A673 (cell line): ENCODE results near the gene RPTOR. TPM values are rescaled to one million over a fixed set of nuclear protein-coding genes. Genes with fewer than 3 reads are reported as not detected.

Experiments used
- BruUV-seq: library from RNA; stranded (reverse); fragments of 400-500 nt; replicated peaks from 2 replicates; lab custom pipeline; 2021; lab: Mats Ljungman, UMichigan
- CTCF ChIA-PET: fragments of 300-600 bp; sonication (Branson Sonifier 250); formaldehyde crosslinking; loops from one replicate; lab custom pipeline; 2022; ENCODE audit warnings: antibody characterized with exemption; lab: Charles Lee
- POLR2A ChIA-PET: fragments of 300-600 bp; sonication (Branson Sonifier 250); formaldehyde crosslinking; loops from one replicate; lab custom pipeline; 2022; ENCODE audit warnings: antibody characterized with exemption; ENCODE audit not compliant: low non-redundant PET; lab: Charles Lee
- DNase-seq: peaks from one replicate; pipeline ENCODE4 v3.0.0-alpha.2; 2015; ENCODE audit warnings: low spot score
- H3K27ac ChIP-seq: fragments of 200-600 bp; sonication (generic); 2 replicates; pipeline ENCODE4 v1.5.1; 2016; ENCODE audit warnings: mixed run types, low read depth, mild to moderate bottlenecking, mixed read lengths, antibody characterized with exemption, low read length; ENCODE audit not compliant: poor library complexity, severe bottlenecking
- H3K27me3 ChIP-seq: fragments of 200-600 bp; sonication (generic); replicated peaks from 2 replicates; pipeline ENCODE4 v1.6.1; 2017; ENCODE audit warnings: mixed run types, low read depth, mild to moderate bottlenecking, mixed read lengths, antibody characterized with exemption, low read length; ENCODE audit not compliant: insufficient read depth, poor library complexity
- H3K36me3 ChIP-seq: fragments of 200-600 bp; sonication (generic); 2 replicates; pipeline ENCODE4 v1.6.1; 2016; ENCODE audit warnings: mixed run types, mild to moderate bottlenecking, mixed read lengths, antibody characterized with exemption, low read length; ENCODE audit not compliant: insufficient read depth, poor library complexity, severe bottlenecking
- H3K4me1 ChIP-seq: fragments of 200-600 bp; sonication (generic); 2 replicates; pipeline ENCODE4 v1.6.1; 2017; ENCODE audit warnings: mixed run types, mild to moderate bottlenecking, mixed read lengths, antibody characterized with exemption, low read length; ENCODE audit not compliant: insufficient read depth, poor library complexity, severe bottlenecking
- H3K4me3 ChIP-seq: fragments of 200-600 bp; sonication (generic); 2 replicates; pipeline ENCODE4 v1.5.1; 2016; ENCODE audit warnings: low read depth, mixed run types, mild to moderate bottlenecking, mixed read lengths, low read length; ENCODE audit not compliant: poor library complexity, severe bottlenecking
- H3K9me3 ChIP-seq: fragments of 200-600 bp; sonication (generic); 2 replicates; pipeline ENCODE4 v1.6.1; 2016; ENCODE audit warnings: mixed run types, low read depth, mild to moderate bottlenecking, mixed read lengths, antibody characterized with exemption, low read length; ENCODE audit not compliant: poor library complexity, severe bottlenecking
- EZH2 ChIP-seq: fragments of 200-600 bp; sonication (generic); IDR thresholded peaks from 2 replicates; pipeline ENCODE4 v1.6.1; 2017; ENCODE audit warnings: borderline replicate concordance, low read depth, mild to moderate bottlenecking, mixed read lengths, antibody characterized with exemption, low read length; ENCODE audit not compliant: poor library complexity, severe bottlenecking
- intact Hi-C: fragments of 100-400 bp; cut with micrococcal nuclease; formaldehyde crosslinking; loops from one replicate; pipeline ENCODE4 v1.10.0; 2022; ENCODE audit not compliant: unreplicated experiment
- total RNA-seq: library from RNA; stranded (reverse); gene quantifications from 2 replicates; pipeline ENCODE4 v1.2.3, GENCODE V29; 2021
- TF ChIP-seq, protein P1 (sequence below): fragments of 300-800, 200-600 bp; sonication (generic); conservative IDR thresholded peaks from 2 replicates; pipeline ENCODE4 v1.5.1; 2017; ENCODE audit warnings: low read depth, mild to moderate bottlenecking, antibody characterized with exemption, low read length, moderate library complexity, mixed read lengths

The RPTOR gene
- total RNA-seq, 1 experiment from 2014 or later = 55.2 TPM

DNA sequence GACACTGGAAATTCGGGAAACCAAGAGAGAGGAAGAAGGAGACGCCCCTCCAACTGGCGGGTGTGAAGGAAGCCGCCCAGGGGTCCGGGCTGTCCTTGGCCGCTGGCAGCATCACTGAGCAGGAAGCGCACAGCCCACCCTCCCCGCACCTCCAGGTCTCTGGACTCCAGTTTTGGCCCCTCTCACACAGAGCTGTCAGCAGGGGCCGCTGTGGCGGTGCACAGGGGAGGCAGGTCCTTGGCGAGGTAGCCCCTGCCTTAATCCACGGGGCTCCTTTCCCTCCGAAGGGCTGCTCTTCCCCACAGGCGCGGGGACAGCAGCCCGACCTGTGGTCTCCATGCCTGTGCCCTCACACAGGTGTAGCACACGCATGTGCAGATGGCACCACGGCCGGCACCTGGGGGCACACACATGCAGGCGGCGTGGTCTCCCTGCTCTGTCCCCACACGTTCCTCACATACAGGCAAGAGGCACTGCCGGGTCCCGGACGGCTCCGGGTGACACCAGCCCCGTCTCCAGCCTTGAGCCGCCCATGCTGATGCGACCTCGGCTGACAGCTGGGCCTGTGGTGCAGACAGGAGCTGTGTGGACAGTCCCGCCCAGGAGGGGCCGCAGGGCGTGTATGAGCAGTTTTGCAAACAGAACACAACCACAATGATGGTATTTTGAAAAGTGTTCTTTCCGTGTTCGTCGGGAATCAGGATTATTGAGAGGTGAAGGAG is 420.4 kb downstream of the RPTOR start:
- Histone ChIP-seq H3K9me3 (no peaks in the 10 kb centered on the region), H3K4me1 (peaks cover 9% of the 10 kb centered on the region), H3K4me3 (no peak overlapping the region), H3K27me3 (no peaks in the 10 kb centered on the region), H3K36me3 (no peaks in the 10 kb centered on the region), H3K27ac (no peak overlapping the region)
- ChIA-PET POLR2A (no interaction called here), CTCF (no interaction called here)
- TF ChIP-seq EZH2 = no peak
- TF ChIP-seq, protein P1, sequence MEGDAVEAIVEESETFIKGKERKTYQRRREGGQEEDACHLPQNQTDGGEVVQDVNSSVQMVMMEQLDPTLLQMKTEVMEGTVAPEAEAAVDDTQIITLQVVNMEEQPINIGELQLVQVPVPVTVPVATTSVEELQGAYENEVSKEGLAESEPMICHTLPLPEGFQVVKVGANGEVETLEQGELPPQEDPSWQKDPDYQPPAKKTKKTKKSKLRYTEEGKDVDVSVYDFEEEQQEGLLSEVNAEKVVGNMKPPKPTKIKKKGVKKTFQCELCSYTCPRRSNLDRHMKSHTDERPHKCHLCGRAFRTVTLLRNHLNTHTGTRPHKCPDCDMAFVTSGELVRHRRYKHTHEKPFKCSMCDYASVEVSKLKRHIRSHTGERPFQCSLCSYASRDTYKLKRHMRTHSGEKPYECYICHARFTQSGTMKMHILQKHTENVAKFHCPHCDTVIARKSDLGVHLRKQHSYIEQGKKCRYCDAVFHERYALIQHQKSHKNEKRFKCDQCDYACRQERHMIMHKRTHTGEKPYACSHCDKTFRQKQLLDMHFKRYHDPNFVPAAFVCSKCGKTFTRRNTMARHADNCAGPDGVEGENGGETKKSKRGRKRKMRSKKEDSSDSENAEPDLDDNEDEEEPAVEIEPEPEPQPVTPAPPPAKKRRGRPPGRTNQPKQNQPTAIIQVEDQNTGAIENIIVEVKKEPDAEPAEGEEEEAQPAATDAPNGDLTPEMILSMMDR = peak; percentile 23; the same call in 1 of the 2 replicates
- intact Hi-C loops = no loop called here
- TSS peak; percentile 22 for BruUV-seq
- no peak for DNase-seq

DNA sequence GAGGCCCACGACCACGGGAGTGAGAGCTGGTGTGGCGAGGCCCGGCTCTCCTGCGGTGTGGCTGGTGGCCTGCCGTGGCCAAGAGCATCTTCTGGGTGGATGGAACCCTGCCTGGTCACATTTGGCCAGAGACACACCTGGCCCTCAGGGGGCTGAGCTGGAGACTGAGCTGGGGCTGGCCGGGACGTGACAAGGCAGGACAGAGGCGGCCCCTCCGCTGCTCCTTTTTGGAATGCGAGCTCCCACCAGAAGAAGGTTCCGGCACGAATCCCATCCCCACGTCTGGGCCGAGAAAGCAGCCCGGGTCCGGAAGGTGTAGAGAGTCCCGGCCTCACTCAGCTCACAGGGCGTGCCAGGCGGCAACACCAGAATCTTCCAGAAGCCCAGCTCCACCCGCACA is 421.0 kb downstream of the RPTOR start:
- BruUV-seq = no TSS peak
- intact Hi-C loops = no loop called here
- ChIA-PET POLR2A (no interaction called here), CTCF (no interaction called here)
- no peaks in the 10 kb centered on the region for H3K9me3 ChIP-seq
- DNase-seq = no peak
- H3K4me3 ChIP-seq = no peak overlapping the region
- no peaks in the 10 kb centered on the region for H3K36me3 ChIP-seq
- TF ChIP-seq EZH2 = no peak
- TF ChIP-seq, protein P1 = no peak
- H3K27ac ChIP-seq = no peak overlapping the region
- H3K4me1 ChIP-seq = peaks cover 9% of the 10 kb centered on the region
- H3K27me3 ChIP-seq = no peaks in the 10 kb centered on the region

DNA sequence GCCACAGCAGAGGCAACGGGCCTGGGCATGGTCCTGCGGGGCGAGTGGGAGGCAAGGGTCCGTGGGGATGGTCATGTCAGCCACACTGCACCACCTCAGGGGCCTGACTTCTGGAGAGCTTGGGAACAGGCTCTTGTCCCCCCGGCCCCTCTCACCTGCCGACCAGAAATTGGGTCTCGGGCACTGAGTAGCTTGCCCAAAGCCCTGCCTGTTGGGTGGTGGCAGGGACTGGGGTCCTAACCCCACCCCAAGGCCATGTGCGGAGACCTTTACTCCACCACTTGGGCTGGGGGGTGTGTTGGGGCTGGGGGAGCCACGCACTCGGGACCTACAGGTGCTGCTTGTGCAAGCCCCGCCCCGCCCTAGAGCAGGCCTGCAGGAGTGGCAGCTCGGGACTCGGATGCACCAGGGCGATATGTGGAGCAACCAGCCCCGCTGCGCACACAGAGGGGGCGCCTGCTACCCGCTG is 422.8 kb downstream of the RPTOR start:
- CTCF ChIA-PET = no interaction called here

More for the DNA sequence above, 422.8 kb downstream of the RPTOR start:
- no TSS peak for BruUV-seq
- Histone ChIP-seq H3K9me3 (no peaks in the 10 kb centered on the region), H3K27me3 (no peaks in the 10 kb centered on the region), H3K36me3 (no peaks in the 10 kb centered on the region), H3K4me1 (peaks cover 9% of the 10 kb centered on the region), H3K27ac (no peak overlapping the region), H3K4me3 (no peak overlapping the region)
- no peak for DNase-seq
- intact Hi-C loops = no loop called here
- no peak for TF ChIP-seq EZH2
- POLR2A ChIA-PET = interaction anchor here (0.6 kb wide), 1 partner anchor 17 kb away, joined by 3 read pairs; no protein-coding TSS in a partner anchor
